HS-27A (cell line): ENCODE measurements around the gene IGFBP1.
"Not testable (repeated sequence)": the region's sequence is repeated elsewhere in the genome, so short reads cannot be mapped to it uniquely, and the experiment has no call there.

ENCODE experiments used
- DNase-seq: peaks from one replicate; pipeline ENCODE4 v3.0.0-alpha.2; 2012; ENCODE audit warnings: low read depth, missing footprints

The IGFBP1 gene

GRCh38 chr7:45888185-45888992 is at the start of gene IGFBP1:
Gene IGFBP1, plus strand, starts transcription at chr7:45888488. Its CDS starts 165 bp downstream, at chr7:45888653.
- no peak for DNase-seq

GRCh38 chr7:45838852-45839251 is 49.4 kb upstream of the IGFBP1 start:
- not testable (repeated sequence) for DNase-seq

GRCh38 chr7:45841926-45842717 is 46.2 kb upstream of the IGFBP1 start:
- DNase-seq = not testable (repeated sequence)

- not testable (repeated sequence) for DNase-seq
Measured at GRCh38 chr7:45846536-45846935, 41.8 kb upstream of the IGFBP1 start.

GRCh38 chr7:45848734-45849133 is 39.6 kb upstream of the IGFBP1 start:
- not testable (repeated sequence) for DNase-seq

GRCh38 chr7:45852984-45853383 is 35.3 kb upstream of the IGFBP1 start:
- DNase-seq = not testable (repeated sequence)

GRCh38 chr7:45853491-45853890 is 34.8 kb upstream of the IGFBP1 start:
- not testable (repeated sequence) for DNase-seq

GRCh38 chr7:45855680-45856079 is 32.6 kb upstream of the IGFBP1 start:
- DNase-seq = not testable (repeated sequence)

- DNase-seq = not testable (repeated sequence)
Measured at GRCh38 chr7:45856888-45857287, 31.4 kb upstream of the IGFBP1 start.

- DNase-seq = no peak
Measured at GRCh38 chr7:45863715-45864114, 24.6 kb upstream of the IGFBP1 start.

GRCh38 chr7:45865594-45866410 is 22.5 kb upstream of the IGFBP1 start:
- no peak for DNase-seq

GRCh38 chr7:45867471-45867870 is 20.8 kb upstream of the IGFBP1 start:
- no peak for DNase-seq

- no peak for DNase-seq
Measured at GRCh38 chr7:45869426-45869825, 18.9 kb upstream of the IGFBP1 start.

GRCh38 chr7:45872116-45873034 is 15.9 kb upstream of the IGFBP1 start:
- DNase-seq = no peak

- DNase-seq = no peak
Measured at GRCh38 chr7:45873035-45873354, 15.3 kb upstream of the IGFBP1 start, which contains the start of gene CCDC201. Gene CCDC201, minus strand, starts transcription at chr7:45873082. Its CDS starts 75 bp downstream, at chr7:45873007.

- no peak for DNase-seq
Measured at GRCh38 chr7:45873355-45873754, 14.9 kb upstream of the IGFBP1 start.

GRCh38 chr7:45874408-45875131 is 13.7 kb upstream of the IGFBP1 start:
- peak; percentile 72 for DNase-seq

- DNase-seq = no peak
Measured at GRCh38 chr7:45876519-45876918, 11.8 kb upstream of the IGFBP1 start.

GRCh38 chr7:45878457-45879144 is 9.7 kb upstream of the IGFBP1 start:
- no peak for DNase-seq

GRCh38 chr7:45880433-45880860 is 7.8 kb upstream of the IGFBP1 start:
- DNase-seq = no peak
